HUES48 (cell line): ENCODE results near the gene MED27.

Experiments
- H3K27ac ChIP-seq: one replicate; pipeline ENCODE4 v1.7.0; 2013; ENCODE audit warnings: low read depth, low read length, inconsistent platforms
- H3K27me3 ChIP-seq: 2 replicates; pipeline ENCODE4 v1.6.1; 2013; ENCODE audit warnings: mild to moderate bottlenecking, low read length; ENCODE audit not compliant: control insufficient read depth, insufficient read depth
- H3K36me3 ChIP-seq: 2 replicates; pipeline ENCODE4 v1.6.1; 2013; ENCODE audit warnings: low read length; ENCODE audit not compliant: control insufficient read depth, insufficient read depth
- H3K4me1 ChIP-seq: 2 replicates; pipeline ENCODE4 v1.6.1; 2013; ENCODE audit warnings: mild to moderate bottlenecking, low read length; ENCODE audit not compliant: control insufficient read depth, insufficient read depth
- H3K4me3 ChIP-seq: 2 replicates; pipeline ENCODE4 v1.5.1; 2013; ENCODE audit warnings: mild to moderate bottlenecking, low read depth, low read length
- H3K9ac ChIP-seq: 2 replicates; pipeline ENCODE4 v1.6.1; 2013; ENCODE audit warnings: mild to moderate bottlenecking, low read depth, low read length, moderate library complexity
- H3K9me3 ChIP-seq: 2 replicates; pipeline ENCODE4 v1.6.1; 2013; ENCODE audit warnings: low read length; ENCODE audit not compliant: control insufficient read depth, insufficient read depth

Gene MED27

DNA sequence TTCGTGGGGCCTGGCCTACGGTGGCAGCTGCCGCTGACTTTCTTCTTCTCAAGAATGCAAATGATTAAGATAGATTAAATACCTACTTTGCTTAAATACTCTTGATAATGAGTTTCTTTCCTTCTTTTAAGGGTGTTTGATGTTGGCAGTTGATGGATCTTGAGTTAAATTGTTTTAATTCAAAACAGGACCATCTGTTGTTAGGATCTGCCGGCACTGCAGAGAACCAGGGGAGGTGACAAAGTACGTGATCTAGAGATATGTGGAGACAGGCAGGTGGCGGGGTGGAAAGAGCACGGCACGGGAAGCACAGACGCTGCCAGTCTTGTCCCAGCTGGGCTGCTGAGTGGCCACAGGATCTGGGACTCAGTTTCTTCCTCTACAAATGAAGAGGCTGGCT, 37.9 kb downstream of the MED27 start:
- no peaks in the 10 kb centered on the region for H3K36me3 ChIP-seq
- no peak overlapping the region for H3K27ac ChIP-seq
- H3K4me3 ChIP-seq = no peak overlapping the region
- H3K27me3 ChIP-seq = no peaks in the 10 kb centered on the region
- no peak overlapping the region for H3K9ac ChIP-seq
- H3K9me3 ChIP-seq = no peaks in the 10 kb centered on the region
- 0 out of 2 replicates have a peak, but pooled peaks cover 7% of the 10 kb centered on the region for H3K4me1 ChIP-seq

DNA sequence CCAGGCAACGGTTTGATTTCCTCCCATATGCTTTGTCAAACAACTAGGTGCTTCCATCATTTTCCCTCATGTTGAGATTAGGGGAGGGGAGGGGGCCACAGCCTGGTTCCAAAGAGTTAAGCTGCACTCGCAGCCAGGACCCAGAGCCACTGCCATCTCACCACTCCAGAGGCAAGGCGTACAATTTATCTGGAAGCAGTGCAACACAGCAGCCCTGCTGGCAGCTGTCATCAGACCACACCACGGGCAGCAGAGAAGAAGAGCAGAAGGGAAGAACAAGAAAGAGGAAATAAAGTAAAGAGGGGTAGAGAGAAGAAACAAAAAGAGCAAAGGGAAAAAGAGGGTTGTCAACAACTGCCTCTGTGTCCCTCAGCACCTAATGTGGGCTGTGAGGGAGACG, 38.9 kb downstream of the MED27 start:
- no peak overlapping the region for H3K4me3 ChIP-seq
- H3K36me3 ChIP-seq = no peaks in the 10 kb centered on the region
- H3K9me3 ChIP-seq = no peaks in the 10 kb centered on the region
- no peaks in the 10 kb centered on the region for H3K27me3 ChIP-seq
- no peak overlapping the region for H3K27ac ChIP-seq
- H3K4me1 ChIP-seq = 0 out of 2 replicates have a peak, but pooled peaks cover 7% of the 10 kb centered on the region
- no peak overlapping the region for H3K9ac ChIP-seq

DNA sequence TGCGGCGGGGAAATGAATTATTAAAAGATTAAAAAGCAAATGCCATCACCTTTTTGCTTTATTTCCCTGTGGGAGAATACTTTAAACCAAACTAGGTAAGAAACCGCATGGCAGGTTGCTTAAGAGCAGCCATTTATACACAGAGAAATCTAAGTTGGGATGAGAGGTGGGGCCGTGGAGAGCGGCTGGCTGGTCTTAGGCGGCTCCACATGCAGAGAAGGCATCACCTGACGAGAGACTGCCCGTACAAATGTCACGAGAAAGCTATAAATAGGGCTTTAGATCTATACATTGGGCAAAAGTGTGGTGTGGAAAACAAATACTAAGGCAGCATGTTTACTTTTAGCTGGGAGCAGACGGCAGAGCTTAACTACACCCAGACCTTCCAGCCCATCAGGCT, 39.4 kb downstream of the MED27 start:
- no peak overlapping the region for H3K9ac ChIP-seq
- H3K36me3 ChIP-seq = no peaks in the 10 kb centered on the region

DNA sequence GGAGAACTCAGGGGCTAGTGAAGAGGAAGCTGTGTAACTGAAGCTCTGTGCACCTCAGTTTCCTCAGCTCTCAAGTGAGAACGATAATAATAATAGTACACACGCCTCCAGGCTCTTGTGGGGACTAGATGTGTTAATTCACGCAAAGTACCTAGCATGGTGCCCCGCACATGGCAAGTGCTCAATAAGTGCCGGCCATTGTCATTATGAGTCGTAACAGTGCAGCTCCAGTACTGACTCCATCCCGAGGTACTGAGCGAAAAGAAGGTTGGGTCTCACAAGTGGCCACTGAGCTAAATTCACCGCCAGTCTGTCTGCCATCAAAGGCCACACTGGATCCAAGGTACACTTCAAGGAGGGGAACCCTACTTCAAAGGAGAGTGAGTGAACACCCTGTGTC, 40.4 kb downstream of the MED27 start:
- Histone ChIP-seq H3K27ac (no peak overlapping the region), H3K9me3 (no peaks in the 10 kb centered on the region), H3K4me3 (no peak overlapping the region), H3K4me1 (peaks cover 12% of the 10 kb centered on the region), H3K27me3 (no peaks in the 10 kb centered on the region), H3K36me3 (no peaks in the 10 kb centered on the region), H3K9ac (no peak overlapping the region)

More for the DNA sequence above, 39.4 kb downstream of the MED27 start:
- Histone ChIP-seq H3K27ac (no peak overlapping the region), H3K27me3 (no peaks in the 10 kb centered on the region), H3K4me1 (peaks cover 3% of the 10 kb centered on the region; the same call in 1 of the 2 replicates), H3K4me3 (no peak overlapping the region), H3K9me3 (no peaks in the 10 kb centered on the region)

DNA sequence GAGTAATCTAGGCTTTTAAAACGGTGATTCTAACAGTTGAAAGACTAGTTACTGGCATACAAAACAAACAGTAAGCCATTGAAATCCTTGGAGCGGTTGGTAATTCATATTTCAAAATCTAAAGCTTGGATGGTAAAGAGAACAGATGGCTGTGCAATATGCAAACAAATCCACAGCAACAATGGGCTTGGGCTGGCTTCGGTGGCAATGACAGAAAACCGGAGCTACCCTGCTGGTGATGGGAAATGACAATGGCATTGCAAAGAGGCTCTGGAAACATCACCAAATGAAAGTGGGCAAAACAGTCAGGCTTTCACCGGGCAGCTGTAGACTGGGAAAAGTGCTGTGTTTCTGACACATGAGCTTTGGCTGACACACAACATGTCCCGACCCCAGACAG, 42.2 kb downstream of the MED27 start:
- Histone ChIP-seq H3K4me3 (no peak overlapping the region), H3K27ac (no peak overlapping the region), H3K27me3 (no peaks in the 10 kb centered on the region), H3K4me1 (peaks cover 30% of the 10 kb centered on the region), H3K36me3 (no peaks in the 10 kb centered on the region), H3K9me3 (no peaks in the 10 kb centered on the region), H3K9ac (no peak overlapping the region)

DNA sequence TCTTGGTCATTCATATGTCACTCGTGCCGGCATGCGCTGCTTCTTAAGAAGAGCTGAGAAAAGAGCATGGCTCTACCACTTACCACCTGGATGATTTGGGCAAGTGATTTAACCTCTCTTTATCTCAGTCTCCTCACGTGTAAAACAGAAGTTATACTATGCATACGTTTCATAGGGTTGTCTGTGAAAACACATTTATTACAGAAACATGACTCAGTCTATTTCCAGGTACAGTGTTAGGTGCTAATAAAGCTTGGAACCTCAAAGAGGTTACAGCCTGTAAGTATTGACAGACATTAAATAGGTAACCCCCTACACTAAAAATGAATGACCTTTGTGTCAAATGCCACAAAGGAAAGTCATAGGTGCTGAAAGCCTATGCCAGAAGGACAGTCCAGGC, 43.1 kb downstream of the MED27 start:
- Histone ChIP-seq H3K9ac (no peak overlapping the region), H3K4me3 (no peak overlapping the region), H3K27me3 (no peaks in the 10 kb centered on the region), H3K27ac (no peak overlapping the region), H3K9me3 (no peaks in the 10 kb centered on the region), H3K4me1 (peaks cover 34% of the 10 kb centered on the region), H3K36me3 (no peaks in the 10 kb centered on the region)

DNA sequence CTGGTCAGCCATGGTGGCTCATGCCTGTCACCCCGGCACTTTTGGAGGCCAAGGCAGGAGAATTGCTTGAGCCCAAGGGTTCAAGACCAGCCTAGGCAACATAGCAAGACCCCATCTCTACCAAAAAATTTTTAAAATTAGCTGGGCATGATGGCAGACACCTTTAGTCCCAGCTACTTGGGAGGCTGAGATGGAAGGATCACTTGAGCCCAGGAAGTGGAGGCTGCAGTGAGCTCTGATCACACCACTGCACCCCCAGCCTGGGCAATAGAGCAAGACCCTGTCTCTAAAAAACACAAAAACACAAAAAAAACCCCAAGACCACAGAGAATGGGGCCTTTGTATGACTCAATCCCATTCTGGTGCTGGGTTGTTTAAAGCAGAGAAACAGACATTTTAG, 44.0 kb downstream of the MED27 start:
- no peaks in the 10 kb centered on the region for H3K36me3 ChIP-seq
- H3K4me3 ChIP-seq = no peak overlapping the region
- no peaks in the 10 kb centered on the region for H3K9me3 ChIP-seq
- no peaks in the 10 kb centered on the region for H3K27me3 ChIP-seq
- H3K9ac ChIP-seq = no peak overlapping the region
- peaks cover 39% of the 10 kb centered on the region for H3K4me1 ChIP-seq
- H3K27ac ChIP-seq = no peak overlapping the region

DNA sequence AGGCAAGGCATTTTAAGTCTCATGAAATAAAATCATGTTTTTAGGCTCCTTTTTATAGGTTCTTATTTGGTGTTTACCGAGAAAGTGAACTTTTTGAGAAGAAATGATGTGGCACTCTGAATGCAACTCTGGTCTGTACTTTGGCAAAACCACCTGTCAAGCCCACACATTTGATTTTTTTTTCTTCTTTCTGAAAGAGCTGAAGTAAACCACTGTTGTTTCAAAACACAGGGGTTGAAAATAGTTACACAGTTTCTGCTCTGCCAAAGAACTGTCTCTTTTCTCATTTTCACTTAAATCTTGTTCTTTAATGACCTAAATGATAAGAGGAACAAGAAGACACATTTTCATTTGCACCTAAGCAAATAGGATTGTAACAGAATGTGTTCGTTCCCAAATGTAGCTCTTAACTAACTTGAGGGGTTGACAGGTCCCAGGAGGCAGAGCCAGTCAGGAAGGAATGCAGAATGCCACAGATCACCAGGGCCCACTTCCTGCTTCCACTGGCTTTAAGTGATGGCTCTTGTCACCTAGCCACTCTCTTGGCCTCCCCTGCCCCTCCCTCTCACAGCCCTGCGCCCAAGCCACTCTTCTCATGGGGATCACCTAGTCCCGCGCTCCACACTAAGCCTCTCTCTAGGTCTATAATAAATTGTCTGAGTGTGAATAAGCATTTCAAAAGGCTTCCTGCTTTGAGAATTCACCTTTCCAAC, 47.3 kb downstream of the MED27 start:
- no peaks in the 10 kb centered on the region for H3K36me3 ChIP-seq
- H3K27ac ChIP-seq = no peak overlapping the region

DNA sequence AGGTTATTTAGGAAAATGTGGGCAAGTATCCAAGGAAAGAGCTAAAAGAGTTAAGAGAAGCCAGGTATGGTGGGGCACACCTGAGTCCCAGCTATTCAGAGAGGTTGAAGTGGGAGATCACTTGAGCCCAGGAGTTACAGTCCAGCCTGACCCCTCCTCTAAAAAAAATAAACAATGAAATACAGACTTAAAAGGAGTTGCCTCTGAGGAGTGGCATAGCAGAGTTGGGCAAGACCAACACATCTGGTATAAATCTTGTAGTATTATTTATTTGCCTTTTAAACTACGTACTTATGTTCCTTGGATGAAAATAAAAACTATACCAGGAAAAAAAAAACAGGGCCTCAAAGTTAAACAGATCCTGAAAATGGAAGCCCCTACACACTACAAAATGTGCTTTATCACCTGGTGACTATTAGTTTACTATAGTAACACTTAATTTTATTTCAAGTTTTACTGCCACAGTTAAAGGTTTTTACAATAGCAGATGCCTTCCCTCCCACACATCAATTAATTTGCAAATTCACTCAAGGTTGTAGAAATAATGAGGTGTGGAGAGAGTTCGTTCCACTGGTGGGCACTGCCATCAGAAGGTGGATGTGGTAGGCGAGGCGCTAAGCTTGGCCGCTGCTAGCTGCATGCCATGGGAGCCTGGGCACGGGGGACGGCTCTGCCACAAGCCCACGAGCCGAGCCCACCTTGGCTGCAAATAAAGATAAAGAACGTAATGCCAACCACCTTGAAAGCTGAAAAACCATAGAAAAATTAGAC, 48.0 kb downstream of the MED27 start:
- H3K9me3 ChIP-seq = no peaks in the 10 kb centered on the region
- H3K27me3 ChIP-seq = no peaks in the 10 kb centered on the region
- H3K36me3 ChIP-seq = no peaks in the 10 kb centered on the region
- no peak overlapping the region for H3K27ac ChIP-seq
- no peak overlapping the region for H3K4me3 ChIP-seq
- H3K9ac ChIP-seq = no peak overlapping the region
- peaks cover 59% of the 10 kb centered on the region for H3K4me1 ChIP-seq

More for the DNA sequence above, 47.3 kb downstream of the MED27 start:
- Histone ChIP-seq H3K27me3 (no peaks in the 10 kb centered on the region), H3K4me3 (no peak overlapping the region), H3K4me1 (peaks cover 52% of the 10 kb centered on the region), H3K9me3 (no peaks in the 10 kb centered on the region), H3K9ac (no peak overlapping the region)

DNA sequence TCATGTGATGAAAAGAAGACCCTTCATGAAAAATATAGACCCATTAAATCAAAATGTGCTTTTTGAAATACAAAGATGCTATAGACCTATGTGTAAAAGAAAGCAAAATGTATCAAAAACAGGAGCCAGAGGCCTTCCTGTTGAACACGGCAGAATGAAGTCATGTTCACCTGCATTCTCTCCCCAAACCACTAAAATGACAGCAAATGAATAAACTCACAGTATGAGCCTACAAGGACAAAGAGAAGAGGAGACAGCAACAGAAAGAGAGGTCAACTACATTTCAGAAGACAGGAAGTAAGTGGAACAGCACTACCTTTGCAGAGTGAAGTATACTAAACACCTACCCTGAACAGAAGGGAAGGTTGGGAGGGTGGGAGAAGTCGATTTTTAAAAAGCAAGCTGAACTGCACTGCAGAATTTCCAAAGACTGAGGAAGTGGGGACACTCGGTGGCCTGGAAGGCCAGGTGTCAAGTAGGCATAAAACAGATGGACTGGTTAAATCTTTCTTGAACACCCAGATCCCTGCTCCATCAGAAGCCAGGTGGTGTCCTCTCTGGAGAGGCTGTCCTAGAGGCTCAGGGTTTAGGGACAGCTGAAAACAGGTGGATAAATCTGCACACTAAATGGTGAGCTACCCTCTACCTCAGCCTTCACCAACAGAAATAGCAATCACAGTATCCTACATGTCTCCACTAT, 48.9 kb downstream of the MED27 start:
- Histone ChIP-seq H3K4me1 (peaks cover 61% of the 10 kb centered on the region), H3K4me3 (no peak overlapping the region), H3K9me3 (no peaks in the 10 kb centered on the region), H3K27ac (no peak overlapping the region), H3K36me3 (no peaks in the 10 kb centered on the region), H3K9ac (no peak overlapping the region), H3K27me3 (no peaks in the 10 kb centered on the region)
